Measurements from ENCODE around the gene CHN1.

DNA sequence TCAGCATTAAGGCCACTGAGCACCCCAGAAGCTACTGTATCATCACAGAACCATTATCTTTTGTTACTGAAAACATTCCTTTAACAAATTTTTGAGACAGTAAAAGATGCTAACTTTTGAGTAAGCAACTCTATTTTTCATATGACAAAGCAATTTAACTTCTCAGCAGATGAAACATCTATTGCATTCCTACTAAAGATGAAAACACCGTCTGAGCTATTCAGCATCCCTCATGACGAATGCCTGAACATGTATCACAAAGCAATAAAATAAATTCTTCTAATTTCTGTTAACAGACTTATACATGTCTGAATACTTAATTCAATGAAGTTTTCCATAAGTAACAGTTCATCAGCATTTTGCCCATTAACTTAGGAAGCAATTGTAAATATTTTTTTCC lies 23.9 kb downstream of the CHN1 start:
- TF ChIP-seq POLR2AphosphoS5 (IDR thresholded peaks at IDR 0.05; ENCODE audit: low read depth, low read length) (no peak), POLR2A (IDR thresholded peaks at IDR 0.05; ENCODE audit: low read depth, low read length) (no peak), TAF1 (IDR thresholded peaks at IDR 0.05; ENCODE audit: borderline replicate concordance, low read depth, low read length) (no peak)
